Activated CD4-positive, alpha-beta T cell treated with anti-CD3 and anti-CD28 coated beads, Interleukin-2, amount 10 ng/mL, durations not matched to agents 24 days and 14 days (primary cell): ENCODE results near the gene CARD11. TPM values are rescaled to one million over a fixed set of nuclear protein-coding genes. Genes with fewer than 3 reads are reported as not detected.

Experiments
- DNase-seq: peaks from one replicate; pipeline ENCODE4 v3.0.0; 2022
- H3K27ac Mint-ChIP-seq: one replicate; pipeline ENCODE4 v1.8.0; 2022; ENCODE audit warnings: mild to moderate bottlenecking, mixed read lengths
- H3K27me3 Mint-ChIP-seq: one replicate; pipeline ENCODE4 v1.8.0; 2022; ENCODE audit warnings: mixed read lengths
- H3K36me3 Mint-ChIP-seq: one replicate; pipeline ENCODE4 v1.8.0; 2022; ENCODE audit warnings: low read depth, mild to moderate bottlenecking, mixed read lengths
- H3K4me1 Mint-ChIP-seq: one replicate; pipeline ENCODE4 v1.8.0; 2021; ENCODE audit warnings: mixed read lengths
- H3K4me3 Mint-ChIP-seq: one replicate; pipeline ENCODE4 v1.8.0; 2022; ENCODE audit warnings: mild to moderate bottlenecking, moderate library complexity, mixed read lengths
- H3K9me3 Mint-ChIP-seq: one replicate; pipeline ENCODE4 v1.8.0; 2021; ENCODE audit warnings: mixed read lengths
- intact Hi-C: fragments of 100-400 bp; cut with micrococcal nuclease; formaldehyde crosslinking; loops from one replicate; pipeline ENCODE4 v1.15.1; 2023
- total RNA-seq: library from RNA; stranded (reverse); gene quantifications from 2 replicates; pipeline ENCODE4 v1.2.3, GENCODE V29; 2022

CARD11 gene
- total RNA-seq, 1 donor from 2014 or later, result 96.2 TPM

DNA sequence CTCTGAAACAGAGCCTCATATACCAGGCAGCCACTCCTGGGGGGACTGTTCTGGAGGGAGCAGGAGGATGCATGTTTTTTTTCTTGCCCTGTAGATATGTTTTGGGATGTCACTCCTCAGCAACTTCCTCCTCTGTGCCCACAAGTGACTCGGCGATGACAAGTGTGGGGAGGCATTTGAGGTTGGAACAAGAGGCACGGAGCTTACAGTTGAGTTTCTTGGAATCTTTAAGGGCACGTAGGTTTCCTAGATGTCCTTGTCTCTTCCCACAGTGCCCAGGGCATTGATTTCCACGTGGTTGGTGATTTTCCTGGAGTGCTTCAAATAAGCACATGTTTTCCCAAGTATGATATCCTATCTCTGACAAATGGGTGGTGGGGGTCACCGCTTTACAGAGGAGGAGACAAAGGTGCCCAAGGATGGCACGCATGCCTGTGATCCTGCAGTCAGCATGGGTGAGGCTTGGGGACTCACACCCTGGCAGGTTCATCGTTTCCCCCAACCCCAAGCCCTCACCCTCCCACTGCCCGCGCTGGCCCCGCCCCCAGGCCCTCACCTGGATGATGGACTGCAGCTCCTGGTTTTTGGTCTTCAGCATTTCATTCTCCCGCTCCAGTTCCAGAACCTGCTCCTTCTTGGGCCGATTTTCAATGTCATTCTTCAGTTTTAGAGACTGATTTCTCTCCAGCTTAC lies 104.3 kb downstream of the CARD11 start:
- H3K4me3 Mint-ChIP-seq, result no peak overlapping the region
- H3K4me1 Mint-ChIP-seq, result peaks cover 15% of the 10 kb centered on the region
- peaks cover 70% of the 10 kb centered on the region for H3K36me3 Mint-ChIP-seq
- no peaks in the 10 kb centered on the region for H3K9me3 Mint-ChIP-seq
- DNase-seq, result no peak
- no peaks in the 10 kb centered on the region for H3K27me3 Mint-ChIP-seq
- peak overlapping the region; percentile 57 for H3K27ac Mint-ChIP-seq
- intact Hi-C loops, result no loop called here

DNA sequence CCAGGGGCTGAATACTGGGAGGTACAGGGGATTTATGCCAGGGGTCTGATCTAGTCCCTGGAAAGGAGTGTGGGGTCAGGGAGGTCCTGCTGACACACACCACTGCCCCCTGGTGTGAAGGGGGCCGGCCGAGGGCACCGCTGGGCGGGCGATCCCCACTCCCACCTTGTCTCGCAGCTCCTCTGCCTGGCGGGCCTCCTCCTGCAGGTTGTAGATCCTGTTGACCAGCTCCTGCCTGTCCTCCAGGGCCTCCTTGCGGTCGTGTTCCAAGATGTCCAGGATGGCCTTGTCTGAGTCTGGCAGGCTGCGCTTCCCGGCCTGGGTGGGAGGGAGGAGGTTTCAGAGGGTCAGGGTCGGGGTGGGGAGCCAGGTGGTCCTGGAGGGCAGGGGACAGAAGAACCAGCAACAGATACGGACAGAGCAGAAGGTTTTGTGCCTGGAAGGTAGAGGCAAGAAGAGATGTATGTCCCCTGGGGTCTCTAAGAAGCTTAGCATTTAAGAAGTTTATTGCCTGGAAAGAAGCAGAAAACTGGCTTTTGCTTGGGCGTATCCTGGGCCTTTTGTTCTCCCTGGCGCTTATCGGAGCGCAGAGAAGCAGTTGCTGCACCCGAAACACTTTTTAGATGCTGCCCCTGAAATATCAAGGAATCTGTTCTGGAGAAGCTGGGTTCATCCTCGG lies 105.0 kb downstream of the CARD11 start:
- H3K27me3 Mint-ChIP-seq, result no peaks in the 10 kb centered on the region
- H3K4me1 Mint-ChIP-seq, result peaks cover 19% of the 10 kb centered on the region
- H3K36me3 Mint-ChIP-seq, result peaks cover 70% of the 10 kb centered on the region
- no peak overlapping the region for H3K27ac Mint-ChIP-seq
- no peak for DNase-seq
- no peak overlapping the region for H3K4me3 Mint-ChIP-seq
- no peaks in the 10 kb centered on the region for H3K9me3 Mint-ChIP-seq
- intact Hi-C loops, result no loop called here

DNA sequence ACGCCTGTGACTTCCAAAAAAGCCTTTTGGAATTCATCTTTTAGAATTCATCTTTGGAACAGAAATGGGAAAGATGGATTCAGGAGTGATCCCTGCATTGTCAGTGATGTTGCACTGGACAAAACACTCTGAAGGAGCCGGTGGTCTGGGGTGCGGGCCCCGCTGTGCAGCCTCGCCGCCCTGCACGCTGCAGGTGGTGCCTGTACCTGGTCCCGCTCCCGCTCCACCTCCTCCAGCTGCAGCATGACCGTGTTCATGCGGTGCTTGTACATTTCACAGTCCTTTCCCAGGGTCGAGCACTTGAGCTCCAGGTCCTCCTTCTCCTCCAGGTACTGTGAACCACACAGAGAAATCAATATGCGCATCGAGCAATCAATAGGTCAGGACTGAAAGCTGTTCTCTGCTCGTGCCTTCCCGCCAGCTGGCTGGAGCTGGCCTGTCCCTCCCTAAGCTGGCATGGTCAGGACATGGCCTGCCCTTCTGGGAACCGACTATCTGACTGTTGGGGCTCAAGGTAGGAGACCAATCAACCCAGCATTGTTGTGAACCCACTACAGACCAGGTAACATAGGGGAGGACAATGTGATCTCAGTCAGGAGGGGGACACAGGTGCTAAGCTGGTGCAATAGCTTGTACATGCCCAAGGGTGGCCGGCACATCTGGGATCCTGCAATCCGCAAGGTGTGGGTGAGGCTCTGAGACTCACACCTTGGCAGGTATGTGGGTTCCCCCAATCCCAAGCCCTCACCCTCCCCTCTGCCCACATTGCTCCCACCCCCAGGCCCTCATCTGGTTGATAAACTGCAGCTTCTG lies 105.8 kb downstream of the CARD11 start:
- Mint-ChIP-seq H3K27ac (no peak overlapping the region), H3K36me3 (peaks cover 70% of the 10 kb centered on the region), H3K4me3 (no peak overlapping the region), H3K9me3 (no peaks in the 10 kb centered on the region), H3K4me1 (peaks cover 19% of the 10 kb centered on the region), H3K27me3 (no peaks in the 10 kb centered on the region)
- intact Hi-C loops, result no loop called here
- DNase-seq, result no peak

DNA sequence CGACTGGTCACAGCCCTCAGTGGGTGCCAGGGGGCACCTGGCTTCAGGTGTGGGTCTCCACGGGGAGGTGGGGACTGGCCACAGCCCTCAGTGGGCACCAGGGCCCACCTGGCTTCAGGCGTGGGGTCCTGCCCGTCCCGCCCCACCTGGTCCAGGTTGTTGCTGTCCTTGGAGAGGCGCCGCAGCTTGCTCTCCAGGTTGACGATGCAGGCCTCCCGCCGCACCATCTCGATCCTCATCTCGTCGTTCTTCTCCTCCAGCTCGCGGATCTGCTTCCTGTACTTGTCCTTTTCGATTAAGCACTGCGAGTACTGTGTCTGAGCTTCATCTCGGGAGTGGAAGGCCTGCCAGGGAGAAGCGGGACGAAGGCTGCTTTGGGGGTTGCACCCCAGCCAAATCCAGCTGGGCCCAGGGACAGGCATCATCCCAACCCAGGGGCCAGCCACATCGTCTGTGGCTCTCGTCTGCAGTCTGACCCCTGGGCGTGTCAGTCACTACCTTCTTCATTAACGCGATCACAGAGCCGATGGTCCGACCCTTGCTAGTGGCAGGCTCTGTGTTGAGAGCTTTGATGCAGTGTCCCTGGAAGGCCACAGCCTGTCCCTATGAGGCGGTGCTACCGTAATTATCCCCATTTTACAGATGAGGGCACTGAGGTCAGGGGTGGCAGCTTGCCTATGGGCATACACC lies 106.6 kb downstream of the CARD11 start:
- H3K27me3 Mint-ChIP-seq, result no peaks in the 10 kb centered on the region
- H3K4me3 Mint-ChIP-seq, result no peak overlapping the region
- peaks cover 71% of the 10 kb centered on the region for H3K36me3 Mint-ChIP-seq
- no peaks in the 10 kb centered on the region for H3K9me3 Mint-ChIP-seq
- DNase-seq, result no peak
- H3K4me1 Mint-ChIP-seq, result peaks cover 19% of the 10 kb centered on the region
- intact Hi-C loops, result no loop called here
- H3K27ac Mint-ChIP-seq, result no peak overlapping the region

DNA sequence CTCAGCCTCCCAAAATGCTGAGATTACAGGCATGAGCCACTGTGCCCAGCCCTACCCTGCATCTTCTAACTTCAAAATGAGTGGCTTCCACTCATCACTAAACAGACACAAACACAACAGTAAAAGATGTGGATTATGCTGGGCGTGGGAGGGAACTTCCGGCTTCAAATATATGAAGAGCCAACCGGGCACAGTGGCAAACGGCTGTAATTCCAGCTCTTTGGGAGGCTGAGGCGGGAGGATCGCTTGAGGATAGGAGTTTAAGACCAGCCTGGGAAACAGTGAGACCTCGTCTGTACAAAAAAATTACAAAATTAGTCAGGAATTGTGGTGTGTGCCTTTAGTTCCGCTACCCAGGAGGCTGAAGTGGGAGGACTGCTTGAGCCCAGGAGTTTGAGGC lies 107.4 kb downstream of the CARD11 start:
- intact Hi-C loops, result no loop called here
- Mint-ChIP-seq H3K4me3 (no peak overlapping the region), H3K4me1 (peaks cover 16% of the 10 kb centered on the region), H3K36me3 (peaks cover 74% of the 10 kb centered on the region), H3K27ac (no peak overlapping the region), H3K9me3 (no peaks in the 10 kb centered on the region), H3K27me3 (no peaks in the 10 kb centered on the region)
- DNase-seq, result no peak

DNA sequence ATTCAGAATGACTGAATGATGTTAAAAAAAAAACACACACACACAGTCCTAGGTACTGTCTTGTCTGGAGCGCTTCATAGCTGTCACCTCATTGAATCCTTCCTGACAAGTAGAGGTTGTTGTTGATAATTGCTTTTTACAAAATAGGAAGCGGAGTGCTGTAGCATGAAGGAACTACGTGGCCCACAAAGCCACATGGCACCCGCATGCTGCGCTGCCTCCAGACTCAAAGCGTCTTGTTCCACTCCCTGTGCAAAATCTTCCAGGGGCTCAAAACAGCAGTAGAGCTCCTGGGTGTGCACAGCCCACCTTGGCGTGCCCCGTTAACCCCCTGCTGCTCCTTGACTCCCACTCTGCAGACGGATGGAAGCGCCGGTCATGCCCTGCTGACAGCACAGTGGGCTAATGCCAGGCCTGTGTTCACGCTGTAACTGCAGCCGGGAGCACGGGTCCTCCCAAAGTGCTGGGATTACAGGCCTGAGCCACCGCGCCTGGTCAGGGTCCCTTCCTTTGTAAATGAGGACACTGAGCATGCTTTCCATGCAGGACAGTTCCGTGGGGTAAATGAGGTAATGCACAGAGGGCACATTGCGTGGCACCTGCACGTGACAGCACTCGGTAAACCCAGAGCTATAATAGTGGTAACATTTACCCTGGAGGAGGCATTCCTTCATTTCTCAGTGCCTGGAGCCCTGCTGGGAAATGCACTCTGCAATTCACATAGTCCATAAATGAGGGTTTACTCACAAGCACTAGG lies 108.5 kb downstream of the CARD11 start:
- DNase-seq, result no peak
- peaks cover 70% of the 10 kb centered on the region for H3K36me3 Mint-ChIP-seq
- intact Hi-C loops, result loop anchor here (1.0 kb wide), 1 partner anchor 41 kb away; no protein-coding TSS in a partner anchor

DNA sequence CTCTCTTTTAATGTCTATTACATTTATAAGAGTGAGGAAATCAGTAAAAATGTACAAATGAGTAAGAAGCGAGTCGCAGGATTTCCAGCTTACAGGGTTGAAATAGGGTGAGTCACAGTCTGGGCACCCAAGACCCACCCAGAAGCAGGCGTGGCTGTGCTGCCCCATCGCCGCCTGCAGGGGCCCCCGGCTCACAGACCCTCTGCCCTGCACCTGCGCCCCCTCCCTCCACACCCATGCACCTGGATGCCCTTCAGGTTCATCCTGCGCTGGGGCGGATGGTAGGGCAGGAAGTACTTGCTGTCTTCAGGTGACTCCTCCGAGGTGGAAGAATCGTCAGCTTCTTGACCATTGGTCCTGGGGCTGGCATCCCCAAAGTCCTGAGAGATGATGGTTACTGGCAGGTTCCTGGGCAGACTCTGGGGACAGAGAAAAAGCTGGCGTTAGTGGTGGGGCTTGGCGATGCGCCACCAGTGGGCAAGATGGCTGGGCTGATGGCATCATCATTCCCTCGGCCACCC lies 109.4 kb downstream of the CARD11 start:
- intact Hi-C loops, result loop anchor here (1.0 kb wide), 1 partner anchor 40 kb away; no protein-coding TSS in a partner anchor
- H3K27me3 Mint-ChIP-seq, result no peaks in the 10 kb centered on the region
- peaks cover 70% of the 10 kb centered on the region for H3K36me3 Mint-ChIP-seq
- H3K9me3 Mint-ChIP-seq, result no peaks in the 10 kb centered on the region
- peak overlapping the region; percentile 92 for H3K27ac Mint-ChIP-seq
- DNase-seq, result no peak
- H3K4me3 Mint-ChIP-seq, result no peak overlapping the region
- peaks cover 6% of the 10 kb centered on the region for H3K4me1 Mint-ChIP-seq

More for the DNA sequence above, 108.5 kb downstream of the CARD11 start:
- no peaks in the 10 kb centered on the region for H3K27me3 Mint-ChIP-seq
- H3K4me1 Mint-ChIP-seq, result peaks cover 10% of the 10 kb centered on the region
- peak overlapping the region; percentile 65 for H3K27ac Mint-ChIP-seq
- no peaks in the 10 kb centered on the region for H3K9me3 Mint-ChIP-seq
- H3K4me3 Mint-ChIP-seq, result no peak overlapping the region

DNA sequence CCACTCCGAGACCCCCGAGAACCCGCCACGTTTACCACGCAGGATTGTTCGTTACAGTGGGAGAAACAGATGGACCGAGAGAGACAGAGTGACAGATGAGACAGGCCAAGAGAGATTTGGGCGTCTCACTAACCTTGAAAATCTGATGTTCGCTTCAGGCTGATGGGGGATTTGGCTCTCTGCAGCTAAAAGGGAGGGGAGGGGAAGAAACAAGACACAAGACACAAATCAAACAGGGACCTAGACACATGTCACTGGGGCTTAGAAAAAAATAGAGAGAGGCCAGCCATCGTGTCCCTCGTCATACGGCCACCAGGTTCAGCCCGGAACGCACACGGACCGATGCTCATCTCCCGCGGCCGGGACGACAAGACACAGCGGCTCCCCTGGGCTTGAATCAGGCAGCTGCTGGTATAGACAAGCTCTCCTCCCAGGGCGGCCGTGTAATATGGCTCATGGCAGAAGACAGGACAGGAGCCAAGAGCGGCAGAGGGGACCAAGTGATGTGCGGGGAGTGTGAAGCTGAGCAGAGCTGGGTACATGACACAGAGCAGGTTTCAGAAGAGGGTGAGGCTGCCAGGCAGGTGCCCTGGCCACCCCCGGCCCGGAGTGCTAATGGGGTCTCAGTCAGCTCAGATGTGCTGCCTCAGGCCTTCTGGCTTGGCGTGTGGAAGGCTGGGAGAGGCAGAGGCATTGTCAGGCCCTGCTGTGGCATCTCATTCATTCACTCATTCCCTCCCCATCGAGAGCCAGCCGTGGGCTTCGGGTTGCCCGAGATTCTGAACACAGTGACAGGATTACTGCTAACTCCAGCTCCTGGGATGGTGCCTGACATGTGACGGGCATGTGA lies 111.0 kb downstream of the CARD11 start:
- DNase-seq, result no peak
- intact Hi-C loops, result no loop called here
- Mint-ChIP-seq H3K4me1 (peaks cover 6% of the 10 kb centered on the region), H3K9me3 (no peaks in the 10 kb centered on the region), H3K27me3 (no peaks in the 10 kb centered on the region), H3K4me3 (no peak overlapping the region), H3K36me3 (peaks cover 62% of the 10 kb centered on the region), H3K27ac (no peak overlapping the region)

DNA sequence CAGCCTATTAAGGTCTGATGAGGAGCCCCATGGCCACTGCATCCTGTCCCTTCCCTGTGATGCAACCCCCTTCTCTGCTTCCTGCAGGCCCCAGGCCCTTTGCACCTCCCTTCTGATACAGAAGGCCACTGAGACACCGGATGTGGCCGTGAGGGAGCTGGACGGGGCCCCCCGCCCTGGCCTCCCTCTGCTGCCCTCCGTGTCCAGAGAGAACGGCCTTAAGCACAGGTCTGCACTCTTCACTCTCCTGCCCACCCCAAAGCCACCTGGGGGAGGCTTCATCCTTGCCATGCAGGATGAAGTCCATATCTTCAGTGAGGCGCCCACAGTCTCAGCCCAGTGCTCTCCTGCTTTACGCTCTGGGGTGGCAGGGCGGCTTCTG lies 112.6 kb downstream of the CARD11 start:
- intact Hi-C loops, result no loop called here

DNA sequence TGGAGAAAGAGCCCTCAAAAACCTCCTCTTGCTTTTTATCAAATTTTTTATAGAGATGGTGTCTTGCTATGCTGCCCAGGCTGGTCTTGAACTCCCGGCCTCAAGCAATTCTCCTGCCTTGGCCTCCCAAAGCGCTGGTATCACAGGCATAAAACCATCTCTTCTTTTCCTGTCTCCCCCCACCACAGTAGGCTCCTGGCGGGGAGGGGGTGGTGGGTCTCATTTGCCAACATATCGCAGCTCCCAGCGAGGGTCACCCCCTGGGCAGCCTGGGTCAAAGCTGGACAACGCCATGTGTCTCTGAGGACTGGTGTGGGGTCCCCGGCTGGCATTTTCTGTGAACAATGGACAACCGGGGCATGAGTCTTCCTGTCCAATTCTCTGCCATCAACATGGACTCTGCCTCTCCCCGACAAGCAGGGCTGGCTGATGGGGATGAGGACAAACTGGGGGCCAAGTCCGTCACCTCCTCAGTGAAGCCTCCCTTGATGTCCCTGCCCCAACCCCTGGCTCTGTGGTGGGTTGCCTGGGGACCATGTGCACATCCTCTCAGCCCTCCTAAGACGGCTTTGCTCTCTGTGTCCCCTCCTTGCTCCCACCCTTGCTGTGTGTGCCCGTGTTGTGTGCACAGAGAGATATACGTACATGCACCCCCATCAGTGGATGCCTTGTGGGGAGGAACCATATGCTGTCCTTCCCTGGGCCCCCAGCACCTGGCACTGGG lies 113.2 kb downstream of the CARD11 start:
- Mint-ChIP-seq H3K27me3 (no peaks in the 10 kb centered on the region), H3K27ac (no peak overlapping the region), H3K4me1 (peaks cover 6% of the 10 kb centered on the region), H3K9me3 (no peaks in the 10 kb centered on the region), H3K36me3 (peaks cover 63% of the 10 kb centered on the region), H3K4me3 (no peak overlapping the region)
- no peak for DNase-seq
- intact Hi-C loops, result no loop called here

More for the DNA sequence above, 112.6 kb downstream of the CARD11 start:
- H3K4me1 Mint-ChIP-seq, result peaks cover 6% of the 10 kb centered on the region
- H3K27ac Mint-ChIP-seq, result peak overlapping the region; percentile 25
- peaks cover 63% of the 10 kb centered on the region for H3K36me3 Mint-ChIP-seq
- no peak for DNase-seq
- H3K9me3 Mint-ChIP-seq, result no peaks in the 10 kb centered on the region
- H3K27me3 Mint-ChIP-seq, result no peaks in the 10 kb centered on the region
- H3K4me3 Mint-ChIP-seq, result no peak overlapping the region

DNA sequence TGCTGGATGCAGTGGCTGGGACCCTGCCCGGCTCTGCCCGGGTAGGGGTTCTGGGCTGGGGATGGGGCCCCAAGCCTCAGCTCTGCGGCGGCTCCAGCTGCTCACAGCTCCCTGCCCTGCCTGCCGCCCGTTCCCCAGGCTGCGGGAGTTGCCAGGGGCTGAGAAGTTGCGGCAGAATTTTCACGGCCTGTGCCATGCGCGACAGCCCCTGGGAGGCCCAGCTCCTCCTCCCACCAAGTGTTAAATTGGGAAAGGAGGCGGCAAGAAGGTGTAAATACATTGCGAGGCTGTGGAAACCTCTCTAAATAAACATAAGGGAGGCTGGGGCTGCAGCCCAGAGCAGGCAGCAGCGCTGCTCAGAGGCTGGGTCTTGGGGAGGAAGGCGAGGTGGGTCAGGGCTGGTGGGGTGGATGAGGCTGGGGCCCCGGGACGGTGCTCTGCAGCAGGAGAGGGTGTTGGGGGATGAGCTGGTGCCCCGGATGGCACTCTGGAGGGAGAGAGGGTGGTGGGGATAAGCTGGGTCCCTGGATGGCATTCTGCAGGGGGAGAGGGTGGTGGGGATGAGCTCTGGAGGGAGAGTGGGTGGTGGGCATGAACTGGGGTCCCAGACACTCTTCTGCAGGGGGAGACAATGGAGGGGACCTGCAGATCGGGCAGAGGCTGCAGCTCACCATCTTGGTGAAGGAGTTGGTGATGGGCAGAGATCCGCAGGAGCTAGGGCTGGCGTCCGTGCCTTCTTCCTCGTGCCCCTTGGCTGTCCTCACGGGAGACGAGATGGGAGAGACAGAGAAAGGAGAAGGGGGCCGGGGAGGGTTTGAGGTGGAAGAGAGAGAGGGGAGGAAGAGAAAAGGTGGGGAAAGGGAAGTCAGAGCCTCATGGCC lies 114.1 kb downstream of the CARD11 start:
- H3K9me3 Mint-ChIP-seq, result no peaks in the 10 kb centered on the region
- DNase-seq, result no peak
- peaks cover 58% of the 10 kb centered on the region for H3K36me3 Mint-ChIP-seq
- peak overlapping the region; percentile 39 for H3K27ac Mint-ChIP-seq
- peaks cover 4% of the 10 kb centered on the region for H3K4me1 Mint-ChIP-seq
- no peaks in the 10 kb centered on the region for H3K27me3 Mint-ChIP-seq
- intact Hi-C loops, result no loop called here
- no peak overlapping the region for H3K4me3 Mint-ChIP-seq
